HL-60 (cell line): ENCODE results near the gene PLCB1.

ENCODE experiments used
- CTCF ChIP-seq: IDR thresholded peaks from one replicate; pipeline ENCODE4 v1.5.1; 2011; ENCODE audit warnings: low read length, control low read depth, inconsistent platforms; ENCODE audit not compliant: insufficient read depth
- GABPA ChIP-seq: IDR thresholded peaks from 2 replicates; pipeline ENCODE4 v1.6.1; 2012; ENCODE audit warnings: low read depth
- REST ChIP-seq: IDR thresholded peaks from 2 replicates; pipeline ENCODE4 v1.6.1; 2012; ENCODE audit warnings: low read depth; ENCODE audit not compliant: insufficient replicate concordance
- SPI1 ChIP-seq: IDR thresholded peaks from 2 replicates; pipeline ENCODE4 v1.6.1; 2012; ENCODE audit warnings: low read depth, mild to moderate bottlenecking, borderline replicate concordance

DNA sequence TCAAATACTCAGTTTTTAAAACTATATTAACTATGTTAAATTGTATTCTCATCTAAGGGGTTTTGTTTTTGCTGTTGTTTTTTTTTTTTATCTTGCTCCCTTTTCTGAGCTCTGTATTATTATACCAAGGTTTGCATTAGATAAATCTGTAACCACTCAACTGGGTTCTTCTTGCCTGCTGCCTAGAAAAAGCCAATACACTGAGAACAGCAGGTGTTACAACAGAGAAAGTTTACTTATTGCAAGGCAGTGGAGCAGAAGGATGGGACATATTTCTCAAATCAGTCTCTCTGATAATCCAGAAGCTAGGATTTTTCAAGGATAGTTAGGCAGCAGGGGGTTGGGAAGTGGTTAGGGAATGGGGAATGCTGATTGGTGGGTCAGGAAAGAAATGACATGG, 558.0 kb downstream of the PLCB1 start:
- TF ChIP-seq CTCF (no peak), SPI1 (no peak), GABPA (no peak), REST (no peak)
